T-helper 22 cell (primary cell): ENCODE results near the gene C3orf49.

Source experiments
- DNase-seq: peaks from one replicate; pipeline ENCODE4 v3.0.0-alpha.2; 2020; ENCODE audit warnings: low read depth

C3orf49 gene

DNA sequence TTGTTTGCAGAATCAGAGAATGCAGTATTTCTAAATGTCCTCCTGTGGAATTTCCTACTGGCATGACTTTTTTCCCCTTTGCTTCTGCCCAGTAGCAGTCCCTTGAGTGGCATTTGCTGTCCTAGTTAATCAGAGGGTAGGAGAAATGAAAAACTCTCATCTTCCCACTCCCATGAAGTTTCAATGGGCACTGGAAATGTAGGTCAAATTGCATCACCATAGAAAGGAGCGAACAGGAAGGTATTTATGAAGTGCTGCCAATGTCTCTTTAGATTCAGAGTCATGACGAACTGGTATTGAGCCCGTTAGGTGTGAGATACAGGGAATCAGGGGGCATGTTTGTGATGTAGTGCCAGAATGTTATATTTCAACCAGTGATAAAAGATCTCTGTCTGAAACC lies 67.8 kb downstream of the C3orf49 start:
- no peak for DNase-seq

GRCh38 chr3:63891518-63891917 lies 72.4 kb downstream of the C3orf49 start:
- no peak for DNase-seq

DNA sequence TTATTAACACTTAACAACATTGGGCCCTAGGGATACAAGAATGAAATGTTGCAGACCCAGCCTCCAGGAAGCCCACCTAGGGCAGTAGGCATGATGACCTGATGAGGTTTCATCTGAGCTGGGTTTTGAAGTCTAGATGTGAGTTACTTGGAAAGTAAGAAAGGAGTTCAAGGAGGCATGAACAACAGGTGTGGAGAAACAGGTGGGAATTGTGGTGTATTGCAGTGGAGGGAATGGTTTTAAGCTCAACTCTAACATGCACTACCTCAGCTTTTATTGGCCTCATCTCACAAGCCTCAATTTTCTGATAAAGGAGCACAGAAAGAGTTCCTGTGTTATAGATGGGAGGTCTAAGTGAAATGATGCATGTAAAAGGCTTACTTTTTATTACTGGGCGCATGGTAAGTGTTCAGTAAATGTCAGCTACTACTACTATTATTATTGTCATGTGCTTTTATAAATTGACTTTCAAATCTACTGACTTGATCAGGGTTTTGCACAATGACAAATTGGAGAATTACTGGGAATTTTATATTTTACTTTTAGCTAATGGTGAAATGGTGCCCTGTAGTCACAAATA lies 73.8 kb downstream of the C3orf49 start:
- DNase-seq = no peak

DNA sequence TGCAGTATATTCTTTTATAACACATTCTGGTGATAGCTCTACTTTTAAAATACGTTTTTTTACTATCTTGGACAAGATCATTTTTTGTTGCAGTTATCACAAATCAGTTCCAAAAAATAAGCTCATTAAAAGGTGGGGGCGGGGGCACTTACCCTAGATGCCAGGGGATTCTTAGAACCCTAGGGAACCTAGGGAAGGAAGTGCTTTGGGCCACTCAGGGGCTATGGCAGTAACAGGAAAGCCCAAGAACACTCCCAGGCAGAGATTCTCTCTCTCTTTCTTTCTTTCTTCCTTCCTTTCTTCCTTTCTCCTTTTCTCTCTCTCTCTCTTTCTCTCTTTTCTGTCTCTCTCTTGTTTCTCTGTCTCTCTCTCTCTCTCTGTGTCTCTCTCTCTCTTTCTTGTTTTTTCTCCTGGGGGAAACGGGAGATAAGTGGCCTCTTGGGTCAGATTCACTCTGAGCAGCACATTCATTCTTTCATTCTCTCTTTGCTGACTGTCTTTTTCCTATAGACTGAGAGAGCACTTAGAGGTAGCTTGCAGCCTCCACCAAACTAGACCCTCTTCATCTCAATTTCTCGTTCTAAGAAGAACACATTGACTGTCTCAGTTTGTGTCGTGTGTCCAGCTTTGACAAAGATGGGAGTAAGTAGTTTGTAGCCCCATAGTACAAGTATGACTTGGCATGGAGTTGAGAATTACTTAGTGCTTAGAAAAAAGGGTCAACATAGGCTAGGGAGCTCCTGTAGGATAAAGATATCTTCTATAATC lies 76.5 kb downstream of the C3orf49 start:
- no peak for DNase-seq

GRCh38 chr3:63896332-63897030 lies 77.4 kb downstream of the C3orf49 start:
- DNase-seq = no peak
